ENCODE measurements around the gene ARAP1.
A peak's percentile ranks its signal among the peaks of the same experiment; 100 is the strongest.
"Not testable (repeated sequence)": the region's sequence is repeated elsewhere in the genome, so short reads cannot be mapped to it uniquely, and the experiment has no call there.

The ARAP1 gene

GRCh38 chr11:72752088-72752914 lies at the start of gene ARAP1:
TSS of gene ARAP1 (minus strand) at chr11:72752408. CDS start at chr11:72727128, 25,280 bp downstream.
- Histone ChIP-seq H3K4me1 (peaks cover 9% of the 10 kb centered on the region), H3K27me3 (ENCODE audit: low read depth) (no peaks in the 10 kb centered on the region), H3K9me3 (no peaks in the 10 kb centered on the region), H3K36me3 (replicated peaks) (no peaks in the 10 kb centered on the region), H3K4me3 (peak within 1 kb of the TSS; percentile 77)
- peak; percentile 66 to 86 for DNase-seq (ENCODE audit: low spot score in 2 of 2)
- in situ Hi-C loops (cut with MboI; ENCODE audit: low sequenced_read_pairs): no loop called here

DNA sequence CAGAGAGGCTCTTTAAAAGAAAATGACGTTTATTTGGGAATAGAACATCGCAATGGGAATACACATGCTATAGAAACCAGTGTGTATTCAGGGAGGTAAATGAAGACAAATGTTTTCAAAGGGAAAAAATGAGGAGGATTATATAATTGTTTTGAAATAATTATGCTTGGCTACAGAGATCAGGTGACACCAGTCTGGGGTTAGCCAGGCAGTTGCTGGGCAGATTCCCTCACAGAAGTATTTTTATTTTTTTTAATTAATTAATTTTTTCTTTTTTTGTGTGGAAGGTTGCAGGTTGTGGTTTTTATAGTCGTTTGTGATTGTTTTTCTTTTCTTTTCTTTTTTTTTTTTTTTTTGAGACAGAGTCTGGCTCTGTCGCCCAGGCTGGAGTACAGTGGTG lies 47.2 kb upstream of the ARAP1 start:
- Histone ChIP-seq H3K4me1 (no peaks in the 10 kb centered on the region), H3K9me3 (no peaks in the 10 kb centered on the region), H3K36me3 (replicated peaks) (no peaks in the 10 kb centered on the region), H3K4me3 (no peak overlapping the region), H3K27me3 (ENCODE audit: low read depth) (no peaks in the 10 kb centered on the region)
- in situ Hi-C loops (cut with MboI; ENCODE audit: low sequenced_read_pairs): no loop called here
- DNase-seq (ENCODE audit: low spot score in 2 of 2): no peak

DNA sequence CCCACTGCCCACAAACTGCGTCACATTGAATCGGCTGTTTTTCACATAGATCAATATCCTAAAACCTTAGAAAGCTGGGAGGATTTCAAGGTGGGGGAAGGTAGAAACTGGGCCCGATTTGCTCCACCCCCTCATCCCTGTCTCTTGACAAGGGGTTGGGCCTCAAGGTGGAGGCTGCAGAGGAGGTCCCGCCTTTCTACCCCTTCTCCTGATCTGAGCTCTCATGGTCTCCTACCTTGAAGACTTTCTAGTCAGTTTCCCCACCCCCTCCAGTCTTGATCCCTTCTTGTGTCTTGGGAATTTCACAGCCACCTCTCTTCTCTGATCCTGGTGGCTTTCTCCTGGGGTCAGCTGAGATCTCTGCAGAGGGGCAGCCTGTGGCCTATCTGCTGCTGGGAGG lies 46.2 kb upstream of the ARAP1 start:
- no peak for DNase-seq (ENCODE audit: low spot score in 2 of 2)
- H3K4me3 ChIP-seq: no peak overlapping the region
- H3K4me1 ChIP-seq: peaks cover under 1% of the 10 kb centered on the region
- H3K9me3 ChIP-seq: no peaks in the 10 kb centered on the region
- no peaks in the 10 kb centered on the region for H3K36me3 ChIP-seq (replicated peaks)
- no peaks in the 10 kb centered on the region for H3K27me3 ChIP-seq (ENCODE audit: low read depth)
- in situ Hi-C loops (cut with MboI; ENCODE audit: low sequenced_read_pairs): no loop called here

DNA sequence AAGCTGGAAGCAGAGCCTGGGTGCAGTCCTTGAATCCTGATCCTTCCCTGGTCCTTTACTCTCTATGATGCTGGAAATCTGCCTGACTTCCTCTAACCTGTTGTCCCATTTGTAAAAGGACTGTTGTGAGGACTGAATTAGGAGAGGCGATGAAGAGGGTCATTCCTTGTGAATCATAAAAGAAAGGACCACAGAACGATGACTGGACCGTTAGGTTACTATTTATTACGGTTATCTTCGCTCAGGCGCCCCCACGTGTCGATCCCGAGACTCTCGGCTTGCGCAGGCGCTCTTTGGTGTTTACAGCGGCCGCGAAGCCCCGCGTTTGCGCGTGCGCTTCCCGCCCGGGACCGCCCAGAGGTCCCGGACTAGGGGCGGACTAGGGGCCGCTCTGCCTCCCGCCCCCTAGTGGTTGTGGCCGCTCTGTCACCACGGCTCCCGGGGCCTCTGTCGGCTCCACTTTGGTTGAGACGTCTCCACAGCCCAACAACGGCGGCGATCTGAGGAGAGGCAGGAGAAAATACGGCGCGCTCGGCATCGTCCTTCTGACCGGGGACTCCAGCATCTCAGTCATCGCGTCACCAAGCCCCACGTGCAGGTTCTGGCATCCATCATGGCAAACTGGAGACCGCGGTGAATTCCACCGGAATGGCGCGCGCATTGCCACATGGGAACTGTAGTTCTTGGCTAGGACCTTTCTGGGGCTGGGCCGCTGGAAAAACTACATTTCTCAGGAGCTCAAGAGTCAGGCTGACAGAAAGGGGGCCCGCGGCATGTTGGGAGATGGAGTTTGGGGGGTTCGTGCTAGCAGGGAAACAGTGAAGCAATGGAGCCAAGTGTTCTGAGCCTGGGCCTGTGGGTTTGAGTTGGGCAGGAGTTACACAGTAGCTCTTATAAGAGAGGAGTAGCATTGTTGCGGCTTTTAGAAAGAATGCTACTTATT lies 41.5 kb upstream of the ARAP1 start, which contains the start of gene STARD10:
STARD10 (minus strand) TSS at position 623 of the 943 bp plus-strand sequence. CDS start 12,866 bp downstream, outside the sequence.
- peaks cover 9% of the 10 kb centered on the region for H3K4me1 ChIP-seq
- in situ Hi-C loops (cut with MboI; ENCODE audit: low sequenced_read_pairs): no loop called here
- H3K4me3 ChIP-seq: peak within 1 kb of the TSS; percentile 66

GRCh38 chr11:72793076-72793424 lies 40.8 kb upstream of the ARAP1 start:
- H3K9me3 ChIP-seq: no peaks in the 10 kb centered on the region
- peaks cover 9% of the 10 kb centered on the region for H3K4me1 ChIP-seq
- H3K36me3 ChIP-seq (replicated peaks): no peaks in the 10 kb centered on the region
- H3K4me3 ChIP-seq: no peak overlapping the region; the same call in 1 of the 2 replicates
- no peak for DNase-seq (ENCODE audit: low spot score in 2 of 2)
- in situ Hi-C loops (cut with MboI; ENCODE audit: low sequenced_read_pairs): no loop called here
- H3K27me3 ChIP-seq (ENCODE audit: low read depth): no peaks in the 10 kb centered on the region

More for the DNA sequence above, 41.5 kb upstream of the ARAP1 start, which contains the start of gene STARD10:
- peak; percentile 91 to 95 for DNase-seq (ENCODE audit: low spot score in 2 of 2)
- no peaks in the 10 kb centered on the region for H3K9me3 ChIP-seq
- no peaks in the 10 kb centered on the region for H3K36me3 ChIP-seq (replicated peaks)
- H3K27me3 ChIP-seq (ENCODE audit: low read depth): no peaks in the 10 kb centered on the region

GRCh38 chr11:72792437-72793021 lies 40.3 kb upstream of the ARAP1 start:
- Histone ChIP-seq H3K9me3 (no peaks in the 10 kb centered on the region), H3K27me3 (ENCODE audit: low read depth) (no peaks in the 10 kb centered on the region), H3K36me3 (replicated peaks) (no peaks in the 10 kb centered on the region), H3K4me3 (no peak overlapping the region), H3K4me1 (peaks cover 9% of the 10 kb centered on the region)
- DNase-seq (ENCODE audit: low spot score in 2 of 2): no peak
- in situ Hi-C loops (cut with MboI; ENCODE audit: low sequenced_read_pairs): no loop called here

DNA sequence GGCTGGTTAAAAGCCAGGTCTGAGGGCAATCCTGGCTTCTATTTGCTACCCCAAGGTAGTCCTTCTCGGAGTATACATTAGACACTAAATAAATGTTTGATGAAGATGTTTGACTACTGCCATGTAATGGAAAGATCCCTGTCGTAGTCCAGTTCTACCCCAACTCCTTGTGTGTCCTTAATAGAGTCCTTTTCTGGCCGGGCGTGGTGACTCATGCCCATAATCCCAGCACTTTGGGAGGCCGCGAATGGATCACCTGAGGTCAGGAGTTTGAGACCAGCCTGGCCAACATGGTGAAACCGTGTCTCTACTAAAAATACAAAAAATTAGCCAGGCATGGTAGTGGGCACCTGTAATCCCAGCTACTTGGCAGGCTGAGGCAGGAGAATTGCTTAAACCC lies 39.0 kb upstream of the ARAP1 start:
- DNase-seq (ENCODE audit: low spot score in 2 of 2); H3K4me1 ChIP-seq; H3K36me3 ChIP-seq (replicated peaks); H3K4me3 ChIP-seq; H3K9me3 ChIP-seq; in situ Hi-C loops (cut with MboI; ENCODE audit: low sequenced_read_pairs); H3K27me3 ChIP-seq (ENCODE audit: low read depth): not testable (repeated sequence)

DNA sequence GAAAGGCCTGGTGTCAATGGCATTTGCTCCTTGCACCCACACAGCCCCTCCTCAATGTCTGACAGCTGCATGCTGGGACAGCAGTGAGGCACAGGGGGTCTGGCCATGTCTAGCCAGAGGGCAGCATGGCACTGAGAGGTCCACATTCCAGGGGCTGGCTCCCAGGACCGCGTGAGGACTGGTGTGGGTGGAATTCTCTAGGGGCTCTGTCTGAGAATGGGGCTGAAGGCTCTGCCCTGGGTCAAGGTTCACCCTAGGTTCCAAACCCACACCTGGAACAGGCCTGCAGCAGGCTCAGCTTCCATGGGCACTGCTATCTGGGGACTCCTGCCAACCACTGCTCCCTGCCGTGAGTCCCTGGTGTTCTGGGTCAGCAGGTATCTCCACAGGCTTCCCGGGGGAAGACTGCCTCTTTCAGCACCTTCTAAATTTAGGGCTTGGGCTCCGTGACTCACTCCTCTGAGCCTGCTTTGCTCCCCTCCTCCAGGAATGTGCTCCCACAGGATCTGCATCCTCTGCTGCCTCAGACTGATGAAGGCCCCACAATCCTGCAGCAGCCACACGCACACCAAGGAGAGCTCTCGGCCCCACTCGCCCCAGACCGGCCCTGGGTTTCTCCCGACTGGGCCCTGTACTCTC lies 37.4 kb upstream of the ARAP1 start:
- Histone ChIP-seq H3K4me3 (no peak overlapping the region), H3K27me3 (ENCODE audit: low read depth) (no peaks in the 10 kb centered on the region), H3K9me3 (no peaks in the 10 kb centered on the region), H3K4me1 (peaks cover 9% of the 10 kb centered on the region), H3K36me3 (replicated peaks) (no peaks in the 10 kb centered on the region)
- in situ Hi-C loops (cut with MboI; ENCODE audit: low sequenced_read_pairs): no loop called here
- DNase-seq (ENCODE audit: low spot score in 2 of 2): no peak

- no peaks in the 10 kb centered on the region for H3K36me3 ChIP-seq (replicated peaks)
- H3K27me3 ChIP-seq (ENCODE audit: low read depth): no peaks in the 10 kb centered on the region
- H3K9me3 ChIP-seq: no peaks in the 10 kb centered on the region
- H3K4me3 ChIP-seq: no peak overlapping the region
- DNase-seq (ENCODE audit: low spot score in 2 of 2): no peak
- in situ Hi-C loops (cut with MboI; ENCODE audit: low sequenced_read_pairs): no loop called here
- peaks cover 7% of the 10 kb centered on the region for H3K4me1 ChIP-seq
These were observed 36.0 kb upstream of the ARAP1 start for GRCh38 chr11:72788241-72788640.

GRCh38 chr11:72787216-72788104 lies 35.3 kb upstream of the ARAP1 start:
- peak in 1 of 2 experiments; percentile 41 for DNase-seq (ENCODE audit: low spot score in 2 of 2)
- in situ Hi-C loops (cut with MboI; ENCODE audit: low sequenced_read_pairs): no loop called here
- H3K36me3 ChIP-seq (replicated peaks): no peaks in the 10 kb centered on the region
- H3K4me1 ChIP-seq: no peaks in the 10 kb centered on the region
- H3K4me3 ChIP-seq: no peak overlapping the region
- no peaks in the 10 kb centered on the region for H3K27me3 ChIP-seq (ENCODE audit: low read depth)
- no peaks in the 10 kb centered on the region for H3K9me3 ChIP-seq

GRCh38 chr11:72786305-72787215 lies 34.4 kb upstream of the ARAP1 start:
- H3K27me3 ChIP-seq (ENCODE audit: low read depth): no peaks in the 10 kb centered on the region
- H3K9me3 ChIP-seq: no peaks in the 10 kb centered on the region
- H3K36me3 ChIP-seq (replicated peaks): no peaks in the 10 kb centered on the region
- H3K4me1 ChIP-seq: no peaks in the 10 kb centered on the region
- in situ Hi-C loops (cut with MboI; ENCODE audit: low sequenced_read_pairs): no loop called here
- DNase-seq (ENCODE audit: low spot score in 2 of 2): no peak
- no peak overlapping the region for H3K4me3 ChIP-seq

GRCh38 chr11:72784662-72785061 lies 32.5 kb upstream of the ARAP1 start:
- in situ Hi-C loops (cut with MboI; ENCODE audit: low sequenced_read_pairs): no loop called here
- H3K27me3 ChIP-seq (ENCODE audit: low read depth): no peaks in the 10 kb centered on the region
- no peaks in the 10 kb centered on the region for H3K36me3 ChIP-seq (replicated peaks)
- no peak overlapping the region for H3K4me3 ChIP-seq
- no peaks in the 10 kb centered on the region for H3K9me3 ChIP-seq
- no peaks in the 10 kb centered on the region for H3K4me1 ChIP-seq
- DNase-seq (ENCODE audit: low spot score in 2 of 2): no peak
